DND-41 (cell line): ENCODE data around the gene MDM2.

Experiments
- EZH2 ChIP-seq: IDR thresholded peaks from 3 replicates; pipeline ENCODE4 v1.6.1; 2012; ENCODE audit warnings: borderline replicate concordance, low read depth, mild to moderate bottlenecking, moderate library complexity, low read length, inconsistent platforms; ENCODE audit not compliant: severe bottlenecking
- TF ChIP-seq, protein P1 (sequence below): IDR thresholded peaks from 2 replicates; pipeline ENCODE4 v1.5.1; 2012; ENCODE audit warnings: borderline replicate concordance, low read length, moderate library complexity, mild to moderate bottlenecking; ENCODE audit not compliant: poor library complexity, severe bottlenecking; ENCODE audit errors: extremely low read depth

DNA sequence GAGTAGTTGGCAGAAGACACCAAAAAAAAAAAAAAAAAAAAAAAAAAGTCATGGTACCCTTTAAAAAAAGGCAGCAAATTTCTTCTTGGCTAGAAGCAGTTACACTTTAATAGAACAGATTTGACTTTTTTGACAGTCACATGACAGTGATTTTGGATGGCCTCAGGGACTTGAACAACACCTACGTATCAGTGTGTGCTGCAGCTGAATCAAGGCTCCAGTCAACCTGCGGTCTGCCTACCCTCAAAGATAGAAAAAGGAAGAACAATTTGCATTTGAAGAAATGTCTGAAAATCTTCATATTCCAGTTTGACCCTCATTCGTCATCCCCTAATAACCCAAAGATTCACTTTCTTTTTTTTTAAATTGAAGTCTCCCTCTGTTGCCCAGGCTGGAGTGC lies 53.9 kb downstream of the MDM2 start:
- TF ChIP-seq, protein P1, sequence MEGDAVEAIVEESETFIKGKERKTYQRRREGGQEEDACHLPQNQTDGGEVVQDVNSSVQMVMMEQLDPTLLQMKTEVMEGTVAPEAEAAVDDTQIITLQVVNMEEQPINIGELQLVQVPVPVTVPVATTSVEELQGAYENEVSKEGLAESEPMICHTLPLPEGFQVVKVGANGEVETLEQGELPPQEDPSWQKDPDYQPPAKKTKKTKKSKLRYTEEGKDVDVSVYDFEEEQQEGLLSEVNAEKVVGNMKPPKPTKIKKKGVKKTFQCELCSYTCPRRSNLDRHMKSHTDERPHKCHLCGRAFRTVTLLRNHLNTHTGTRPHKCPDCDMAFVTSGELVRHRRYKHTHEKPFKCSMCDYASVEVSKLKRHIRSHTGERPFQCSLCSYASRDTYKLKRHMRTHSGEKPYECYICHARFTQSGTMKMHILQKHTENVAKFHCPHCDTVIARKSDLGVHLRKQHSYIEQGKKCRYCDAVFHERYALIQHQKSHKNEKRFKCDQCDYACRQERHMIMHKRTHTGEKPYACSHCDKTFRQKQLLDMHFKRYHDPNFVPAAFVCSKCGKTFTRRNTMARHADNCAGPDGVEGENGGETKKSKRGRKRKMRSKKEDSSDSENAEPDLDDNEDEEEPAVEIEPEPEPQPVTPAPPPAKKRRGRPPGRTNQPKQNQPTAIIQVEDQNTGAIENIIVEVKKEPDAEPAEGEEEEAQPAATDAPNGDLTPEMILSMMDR: no peak
- TF ChIP-seq EZH2: no peak
